ENCODE data around the gene NUDT12. TPM values are rescaled to one million over a fixed set of nuclear protein-coding genes. Genes with fewer than 3 reads are reported as not detected.

Gene NUDT12
- total RNA-seq, 1 donor from 2014 or later: 2.4 TPM

DNA sequence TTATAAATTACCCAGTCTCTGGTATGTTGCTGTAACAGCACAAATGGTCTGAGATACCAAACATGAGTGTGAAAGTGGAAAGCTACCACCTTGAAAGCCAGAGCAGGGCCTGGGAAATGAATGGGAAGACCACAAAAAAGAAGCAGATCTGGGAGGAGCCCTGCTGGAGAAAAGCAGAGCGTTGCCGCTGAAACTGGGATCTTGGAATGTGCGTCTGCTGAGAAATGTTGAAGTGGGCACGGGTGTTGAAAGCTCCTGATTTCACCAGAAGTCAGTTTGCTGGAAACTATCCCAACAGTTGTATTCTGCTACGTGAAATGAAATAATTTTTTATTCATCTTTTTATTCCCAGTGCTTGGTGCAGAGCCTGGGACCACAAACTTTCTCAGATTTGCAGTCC lies 40.0 kb downstream of the NUDT12 start:
- DNase-seq: no peak
- Mint-ChIP-seq H3K4me1 (no peaks in the 10 kb centered on the region), H3K27me3 (peaks cover 7% of the 10 kb centered on the region), H3K4me3 (no peak overlapping the region), H3K9me3 (no peaks in the 10 kb centered on the region), H3K27ac (no peak overlapping the region), H3K36me3 (ENCODE audit: low read depth) (no peaks in the 10 kb centered on the region)
- intact Hi-C loops (cut with micrococcal nuclease): no loop called here

DNA sequence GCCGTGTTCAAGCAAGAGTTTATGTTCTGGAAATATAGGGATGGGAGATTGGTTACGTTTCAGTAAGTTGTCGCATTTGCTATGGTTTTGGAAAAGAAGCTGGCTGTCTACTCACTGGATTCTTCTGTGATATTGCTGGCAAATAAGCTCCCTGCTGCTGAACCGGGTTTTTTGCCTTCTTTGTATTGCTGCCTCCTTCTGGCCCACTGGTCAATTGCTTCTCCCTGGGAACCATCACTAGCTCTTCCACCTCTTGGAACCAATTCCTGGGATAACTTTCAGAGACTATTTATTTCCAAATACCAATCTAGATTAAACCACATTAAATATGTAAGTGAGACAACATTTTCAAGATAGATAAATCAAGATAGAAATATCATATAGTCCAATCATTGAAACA lies 43.0 kb downstream of the NUDT12 start:
- intact Hi-C loops (cut with micrococcal nuclease): no loop called here
- H3K27me3 Mint-ChIP-seq: peaks cover 7% of the 10 kb centered on the region
- no peak overlapping the region for H3K27ac Mint-ChIP-seq
- H3K4me3 Mint-ChIP-seq: no peak overlapping the region
- no peaks in the 10 kb centered on the region for H3K9me3 Mint-ChIP-seq
- no peaks in the 10 kb centered on the region for H3K4me1 Mint-ChIP-seq
- DNase-seq: no peak
- H3K36me3 Mint-ChIP-seq (ENCODE audit: low read depth): no peaks in the 10 kb centered on the region

DNA sequence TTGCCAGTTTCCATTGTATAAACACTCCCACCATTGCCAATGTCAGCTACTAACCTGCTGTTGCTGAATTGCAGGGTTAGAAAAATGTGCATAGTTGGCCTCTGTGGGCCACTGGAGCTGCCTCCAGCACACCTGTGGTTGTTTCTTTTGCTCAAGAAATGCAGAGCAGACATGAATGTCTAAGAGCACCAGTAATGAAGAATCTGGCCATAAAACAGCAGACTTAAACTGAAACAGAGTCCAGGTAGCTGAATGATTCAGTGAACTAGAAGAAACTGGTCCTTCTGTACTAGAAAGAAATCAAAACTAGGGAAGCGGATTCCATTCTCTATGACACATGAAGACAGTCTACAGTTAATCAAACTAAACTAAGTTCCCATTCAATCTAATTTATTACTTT lies 48.2 kb downstream of the NUDT12 start:
- Mint-ChIP-seq H3K27me3 (peaks cover 9% of the 10 kb centered on the region), H3K4me1 (no peaks in the 10 kb centered on the region), H3K9me3 (no peaks in the 10 kb centered on the region), H3K4me3 (no peak overlapping the region), H3K27ac (no peak overlapping the region), H3K36me3 (ENCODE audit: low read depth) (no peaks in the 10 kb centered on the region)
- intact Hi-C loops (cut with micrococcal nuclease): no loop called here
- no peak for DNase-seq

- no peaks in the 10 kb centered on the region for H3K4me1 Mint-ChIP-seq
- no peak overlapping the region for H3K27ac Mint-ChIP-seq
- no peak overlapping the region for H3K4me3 Mint-ChIP-seq
- no peak for DNase-seq
- intact Hi-C loops (cut with micrococcal nuclease): no loop called here
- peaks cover 6% of the 10 kb centered on the region for H3K27me3 Mint-ChIP-seq
- no peaks in the 10 kb centered on the region for H3K36me3 Mint-ChIP-seq (ENCODE audit: low read depth)
- no peaks in the 10 kb centered on the region for H3K9me3 Mint-ChIP-seq
Measured at GRCh38 chr5:103513701-103514100, 48.9 kb downstream of the NUDT12 start.

DNA sequence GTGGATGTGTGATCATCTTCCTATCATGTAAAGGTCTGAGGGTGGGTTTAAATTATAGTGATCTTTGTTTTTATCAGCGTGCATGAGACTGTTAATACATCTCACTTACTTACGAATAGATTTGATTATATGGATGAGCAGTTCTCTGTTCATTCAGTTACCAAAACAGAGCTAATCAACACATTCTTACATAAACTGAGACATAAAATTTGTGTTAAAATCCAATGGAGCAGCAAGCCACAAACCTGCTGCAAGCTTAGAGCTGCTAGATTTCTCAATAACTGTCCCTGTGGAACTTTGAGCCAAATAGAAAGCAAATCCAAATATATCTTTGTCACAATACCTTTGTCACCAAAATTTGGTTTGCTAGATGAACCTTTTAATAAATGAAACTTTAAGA lies 50.1 kb downstream of the NUDT12 start:
- Mint-ChIP-seq H3K27ac (no peak overlapping the region), H3K4me3 (no peak overlapping the region), H3K9me3 (no peaks in the 10 kb centered on the region), H3K4me1 (no peaks in the 10 kb centered on the region), H3K27me3 (peaks cover 3% of the 10 kb centered on the region), H3K36me3 (ENCODE audit: low read depth) (no peaks in the 10 kb centered on the region)
- DNase-seq: no peak
- intact Hi-C loops (cut with micrococcal nuclease): no loop called here

DNA sequence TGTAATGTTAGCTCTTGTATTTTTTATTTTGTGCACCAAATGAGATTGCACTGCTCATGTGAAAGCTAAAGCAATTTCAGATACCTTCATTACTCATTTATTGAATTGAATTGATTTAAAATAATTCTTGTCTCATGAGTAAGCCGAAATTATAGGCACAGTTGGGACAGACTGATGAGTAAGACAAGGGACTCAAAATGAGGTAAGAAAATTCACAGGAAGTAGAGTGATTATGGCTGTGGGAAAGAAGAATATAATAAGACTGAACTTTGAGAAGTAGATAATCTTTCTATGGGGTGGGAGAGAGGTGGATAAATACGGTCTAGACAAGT lies 51.1 kb downstream of the NUDT12 start:
- Mint-ChIP-seq H3K27ac (no peak overlapping the region), H3K27me3 (peaks cover 2% of the 10 kb centered on the region), H3K9me3 (no peaks in the 10 kb centered on the region), H3K4me3 (no peak overlapping the region), H3K4me1 (no peaks in the 10 kb centered on the region), H3K36me3 (ENCODE audit: low read depth) (no peaks in the 10 kb centered on the region)
- intact Hi-C loops (cut with micrococcal nuclease): no loop called here
- DNase-seq: no peak

GRCh38 chr5:103510851-103511553 lies 51.6 kb downstream of the NUDT12 start:
- H3K4me1 Mint-ChIP-seq: no peaks in the 10 kb centered on the region
- intact Hi-C loops (cut with micrococcal nuclease): no loop called here
- no peak overlapping the region for H3K4me3 Mint-ChIP-seq
- no peaks in the 10 kb centered on the region for H3K36me3 Mint-ChIP-seq (ENCODE audit: low read depth)
- H3K27me3 Mint-ChIP-seq: peaks cover 2% of the 10 kb centered on the region
- no peaks in the 10 kb centered on the region for H3K9me3 Mint-ChIP-seq
- DNase-seq: no peak
- H3K27ac Mint-ChIP-seq: no peak overlapping the region

- no peak for DNase-seq
- Mint-ChIP-seq H3K27me3 (peaks cover 2% of the 10 kb centered on the region), H3K4me3 (no peak overlapping the region), H3K9me3 (no peaks in the 10 kb centered on the region), H3K27ac (no peak overlapping the region), H3K4me1 (no peaks in the 10 kb centered on the region), H3K36me3 (ENCODE audit: low read depth) (no peaks in the 10 kb centered on the region)
- intact Hi-C loops (cut with micrococcal nuclease): no loop called here
Measured at GRCh38 chr5:103505581-103506305, 56.8 kb downstream of the NUDT12 start.

GRCh38 chr5:103503066-103503465 lies 59.5 kb downstream of the NUDT12 start:
- H3K9me3 Mint-ChIP-seq: no peaks in the 10 kb centered on the region
- intact Hi-C loops (cut with micrococcal nuclease): no loop called here
- no peaks in the 10 kb centered on the region for H3K36me3 Mint-ChIP-seq (ENCODE audit: low read depth)
- peaks cover 2% of the 10 kb centered on the region for H3K27me3 Mint-ChIP-seq
- no peaks in the 10 kb centered on the region for H3K4me1 Mint-ChIP-seq
- H3K4me3 Mint-ChIP-seq: no peak overlapping the region
- DNase-seq: no peak
- no peak overlapping the region for H3K27ac Mint-ChIP-seq

DNA sequence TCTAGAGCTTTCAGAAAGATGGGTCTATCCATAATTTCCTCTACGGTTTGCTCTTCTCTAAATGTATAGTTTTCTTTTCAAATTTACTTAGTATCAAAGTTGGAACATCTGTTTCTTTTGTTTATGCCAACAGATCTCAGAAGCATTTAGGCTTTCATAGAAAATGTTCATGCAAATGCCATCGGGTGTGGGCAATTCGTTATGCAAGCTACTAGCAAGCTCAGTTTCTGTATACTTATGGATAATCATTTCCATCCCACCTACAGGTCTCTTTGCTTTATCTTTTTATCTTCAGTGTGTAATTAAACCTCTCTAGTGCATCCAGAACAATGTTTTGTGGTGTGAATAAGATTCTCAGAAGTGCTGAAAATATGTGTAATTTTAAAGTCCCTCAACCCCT lies 59.9 kb downstream of the NUDT12 start:
- H3K9me3 Mint-ChIP-seq: no peaks in the 10 kb centered on the region
- H3K27ac Mint-ChIP-seq: no peak overlapping the region
- no peaks in the 10 kb centered on the region for H3K36me3 Mint-ChIP-seq (ENCODE audit: low read depth)
- intact Hi-C loops (cut with micrococcal nuclease): no loop called here
- H3K27me3 Mint-ChIP-seq: peaks cover 2% of the 10 kb centered on the region
- DNase-seq: no peak
- no peaks in the 10 kb centered on the region for H3K4me1 Mint-ChIP-seq
- H3K4me3 Mint-ChIP-seq: no peak overlapping the region

All from activated CD4-positive, alpha-beta T cell treated with anti-CD3 and anti-CD28 coated beads, Interleukin-2, amount 10 ng/mL, durations not matched to agents 24 days and 14 days (primary cell).